Caki2 (cell line): ENCODE measurements around the gene HOXD10. TPM values are rescaled to one million over a fixed set of nuclear protein-coding genes. Genes with fewer than 3 reads are reported as not detected.

ENCODE experiments used
- DNase-seq: peaks from one replicate; pipeline ENCODE4 v3.0.0-alpha.2; 2015; ENCODE audit warnings: low read depth
- in situ Hi-C: cut with HindIII; loops from 2 replicates; pipeline ENCODE4 v1.10.0; 2016; ENCODE audit warnings: low sequenced_read_pairs, low pct_unique_long_range_greater_than_20kb, mixed read lengths
- total RNA-seq: library from RNA; depleted of rRNA; stranded (reverse); fragments of >200 nt; shearing (Covaris generic); gene quantifications from 2 replicates; pipeline ENCODE4 v1.2.3, GENCODE V29; 2014; ENCODE audit warnings: low replicate concordance

The HOXD10 gene
- total RNA-seq, 1 experiment from 2014 or later, result 4.3 TPM

DNA sequence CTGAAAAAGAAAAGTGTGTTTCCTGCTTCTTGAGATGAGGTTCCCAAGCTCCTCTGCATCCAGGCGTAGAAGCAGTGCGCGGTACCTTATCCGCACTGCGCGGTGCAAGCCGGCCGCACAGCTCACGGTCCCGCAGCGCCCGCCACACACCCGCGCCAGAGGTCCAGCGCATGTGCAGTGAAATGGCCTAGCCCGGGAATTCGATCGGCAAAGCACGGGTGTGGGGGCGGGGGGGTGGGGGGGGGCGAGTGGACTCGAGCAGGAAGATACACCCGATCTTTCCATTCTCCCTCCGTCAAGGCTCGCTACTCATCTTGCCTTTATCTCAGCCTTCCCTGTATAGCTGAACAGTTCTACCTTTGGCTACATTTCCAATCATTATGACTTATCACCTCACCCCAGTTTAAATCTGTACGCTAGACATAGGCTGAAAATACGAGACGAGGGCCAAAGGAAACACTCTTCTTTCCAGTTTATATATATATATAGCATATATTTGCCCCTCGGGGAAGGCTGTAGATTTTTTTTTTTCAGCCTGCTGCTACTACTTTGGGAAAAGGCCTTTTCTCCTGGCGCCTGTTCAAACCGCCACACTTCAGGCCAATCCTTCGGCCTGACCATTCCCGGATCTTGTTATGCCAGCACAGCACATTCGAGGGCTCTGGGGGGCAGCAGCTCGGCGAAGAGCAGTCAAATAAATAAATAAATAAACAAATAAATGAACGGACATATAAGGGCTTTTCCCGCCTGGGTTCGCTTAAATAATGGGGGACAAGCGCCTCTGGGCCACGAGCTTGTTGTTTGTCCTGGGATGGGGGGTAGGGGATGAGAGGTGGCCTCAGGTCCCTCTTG lies 23.3 kb downstream of the HOXD10 start:
- no peak for DNase-seq
- in situ Hi-C loops, result no loop called here

DNA sequence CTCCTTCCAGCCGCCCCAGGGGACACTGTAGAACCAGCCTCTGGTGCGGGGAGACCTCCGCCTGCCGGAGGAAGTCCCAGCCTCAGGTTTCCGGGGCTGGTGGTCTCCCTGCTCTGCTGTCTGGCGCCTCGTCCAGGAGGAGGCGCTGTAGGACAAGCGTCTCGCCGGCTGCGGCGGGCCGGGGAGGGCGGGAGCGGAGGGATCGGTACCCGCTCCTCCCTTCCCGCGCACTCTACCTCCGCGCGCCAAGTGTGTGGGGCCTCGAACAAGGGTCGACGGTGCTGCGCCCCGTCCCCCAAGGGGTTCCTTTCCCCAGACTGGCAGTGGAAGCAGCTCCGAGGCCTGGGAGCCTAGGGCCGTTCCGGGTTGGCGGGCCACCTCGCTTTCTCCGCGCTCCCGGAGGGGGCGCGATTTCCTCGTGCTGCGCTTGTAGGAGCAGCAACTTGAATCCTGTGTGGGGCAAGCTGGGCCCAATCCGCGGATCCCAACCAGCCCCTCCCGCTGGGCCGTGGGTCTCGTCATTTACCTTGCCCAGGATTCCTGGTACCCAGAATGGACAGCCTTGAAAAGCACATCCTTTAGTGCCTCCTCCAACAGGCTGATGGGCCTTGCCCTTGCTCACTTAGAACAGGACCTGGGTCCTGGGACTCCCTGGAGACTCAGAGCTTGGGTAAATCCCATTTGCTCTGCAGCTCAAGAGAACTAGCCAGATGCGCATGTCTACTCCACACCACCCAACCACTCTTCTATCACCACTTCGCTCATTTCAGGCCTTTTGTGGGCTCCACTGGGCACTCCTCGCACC lies 24.1 kb downstream of the HOXD10 start:
- in situ Hi-C loops, result no loop called here
- DNase-seq, result peak; percentile 86

DNA sequence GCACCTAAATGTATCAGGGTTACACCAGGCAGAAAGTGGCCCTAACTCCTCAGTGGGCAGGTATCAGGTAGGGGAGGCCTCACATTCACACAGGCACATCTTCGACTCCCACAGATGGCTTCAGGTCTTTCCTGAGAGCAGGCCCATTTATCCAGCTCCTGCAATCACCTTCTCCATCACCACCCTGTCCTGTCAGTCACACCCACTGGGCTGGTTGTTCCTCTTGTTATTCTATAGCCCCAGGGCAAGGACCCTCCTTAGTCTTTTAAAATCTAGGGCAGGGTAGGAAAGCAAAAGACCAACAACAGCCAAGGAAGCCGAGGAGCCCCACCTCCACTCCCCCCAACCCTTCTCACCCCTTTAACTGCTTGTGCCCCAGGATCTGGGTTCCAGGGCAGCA lies 25.7 kb downstream of the HOXD10 start:
- in situ Hi-C loops, result no loop called here
- DNase-seq, result no peak

DNA sequence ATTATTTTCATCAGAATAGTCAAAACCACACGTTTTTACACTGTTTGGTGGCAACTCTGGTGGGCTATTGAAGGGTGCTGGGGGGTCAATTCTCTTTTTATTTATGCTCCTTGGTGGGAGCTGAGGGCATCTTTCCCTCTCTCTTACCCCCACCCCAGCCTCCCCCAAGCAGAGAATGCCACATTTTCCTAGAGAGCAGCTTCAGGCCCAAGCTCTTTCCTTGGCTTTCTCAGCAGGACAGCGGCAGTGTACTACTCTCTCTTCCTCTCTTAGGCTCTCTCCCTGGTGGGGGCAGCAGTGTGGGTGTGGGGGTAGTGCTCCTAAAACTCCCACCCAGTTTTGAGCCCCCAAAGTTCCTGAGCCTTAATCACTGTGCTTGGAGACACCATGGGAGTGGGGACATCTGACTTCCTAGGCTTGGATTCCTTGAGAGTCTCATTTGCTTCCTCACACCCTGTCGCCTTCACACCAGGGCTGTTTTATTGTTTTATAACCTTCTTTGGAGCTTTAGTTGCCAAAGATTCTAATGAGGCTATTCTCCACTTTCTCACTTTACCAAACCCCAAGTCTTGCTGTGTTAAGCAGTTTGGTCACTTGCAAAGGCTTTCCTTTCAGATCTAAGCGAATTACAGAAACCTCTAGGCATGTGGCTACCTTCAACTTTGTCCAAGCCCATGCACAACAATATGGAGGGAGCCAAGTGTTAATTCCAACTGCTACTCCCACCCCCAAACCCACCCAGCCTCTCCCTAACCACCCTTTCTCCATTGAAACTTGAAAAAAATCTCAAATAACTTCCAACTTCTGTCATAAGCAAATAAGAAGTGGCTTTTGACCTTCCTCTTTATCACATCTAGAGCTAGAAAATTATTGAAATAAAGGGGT lies 28.7 kb downstream of the HOXD10 start:
- DNase-seq, result no peak
- in situ Hi-C loops, result no loop called here

DNA sequence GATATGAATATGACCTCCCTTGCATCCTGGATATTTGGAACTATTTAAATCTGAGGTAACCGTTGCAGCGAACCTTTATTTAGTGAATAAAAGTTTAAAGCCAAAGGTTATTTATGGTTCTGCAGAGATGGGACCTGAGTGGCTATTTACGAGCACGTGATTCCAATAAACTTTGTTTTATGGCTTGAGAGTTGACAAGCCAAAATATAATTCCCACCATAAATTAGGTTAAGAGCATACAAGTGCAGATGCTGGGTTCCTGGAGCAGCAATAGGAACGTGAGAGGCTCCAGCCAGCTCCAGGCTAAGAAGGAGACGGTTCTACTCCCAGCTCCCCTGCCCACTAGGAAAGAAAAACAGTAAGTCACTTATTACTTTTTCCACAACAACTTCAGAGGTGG lies 29.5 kb downstream of the HOXD10 start:
- in situ Hi-C loops, result no loop called here
- DNase-seq, result no peak

DNA sequence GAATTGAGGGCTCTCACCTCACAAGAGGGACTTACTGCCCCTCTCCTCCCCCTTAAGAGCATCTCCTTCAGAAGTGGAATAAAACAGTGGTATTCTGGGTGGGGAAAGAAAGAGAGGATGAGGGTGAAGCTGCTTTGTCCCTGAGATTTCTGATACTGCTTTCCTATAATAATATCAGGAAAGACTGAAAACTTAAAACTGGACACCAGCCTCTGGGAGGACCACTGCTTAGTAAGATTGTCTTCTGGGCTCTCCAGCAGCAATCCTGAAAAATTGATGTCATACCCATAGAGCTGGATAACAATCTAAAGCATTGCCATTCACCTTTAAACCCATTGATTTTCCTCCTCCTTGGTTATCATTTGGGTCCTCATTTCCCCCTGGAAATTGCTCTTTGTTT lies 30.1 kb downstream of the HOXD10 start:
- no peak for DNase-seq
- in situ Hi-C loops, result no loop called here

DNA sequence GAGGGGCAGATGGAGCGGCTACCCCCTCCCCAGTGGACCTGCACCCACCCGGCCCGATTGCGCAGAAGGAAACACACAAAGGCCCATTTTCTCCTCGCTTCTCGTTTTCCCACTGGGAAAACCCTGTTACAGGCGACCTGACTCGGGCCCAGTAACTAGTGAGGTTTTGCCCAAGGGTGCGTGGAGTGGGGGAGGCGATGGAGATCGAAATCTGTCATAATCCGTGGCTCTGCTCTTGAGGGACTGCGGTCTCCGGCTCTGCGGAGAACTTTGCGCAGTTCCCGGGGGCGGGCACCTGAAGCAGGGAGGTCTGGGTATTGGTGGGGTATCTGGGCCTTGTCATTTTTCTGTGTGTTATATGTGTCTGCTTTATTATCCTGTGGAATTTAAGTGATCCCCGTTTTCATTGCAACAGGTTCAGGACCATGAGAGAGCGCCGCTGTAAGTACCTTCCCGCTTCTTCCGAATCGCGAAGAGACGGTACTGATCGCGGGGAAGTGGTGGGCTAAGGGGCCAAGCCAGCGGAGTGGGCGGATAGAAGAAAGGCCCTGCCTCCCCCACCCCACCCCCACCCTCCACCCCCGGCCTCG lies 30.7 kb downstream of the HOXD10 start:
- DNase-seq, result no peak
- in situ Hi-C loops, result no loop called here

DNA sequence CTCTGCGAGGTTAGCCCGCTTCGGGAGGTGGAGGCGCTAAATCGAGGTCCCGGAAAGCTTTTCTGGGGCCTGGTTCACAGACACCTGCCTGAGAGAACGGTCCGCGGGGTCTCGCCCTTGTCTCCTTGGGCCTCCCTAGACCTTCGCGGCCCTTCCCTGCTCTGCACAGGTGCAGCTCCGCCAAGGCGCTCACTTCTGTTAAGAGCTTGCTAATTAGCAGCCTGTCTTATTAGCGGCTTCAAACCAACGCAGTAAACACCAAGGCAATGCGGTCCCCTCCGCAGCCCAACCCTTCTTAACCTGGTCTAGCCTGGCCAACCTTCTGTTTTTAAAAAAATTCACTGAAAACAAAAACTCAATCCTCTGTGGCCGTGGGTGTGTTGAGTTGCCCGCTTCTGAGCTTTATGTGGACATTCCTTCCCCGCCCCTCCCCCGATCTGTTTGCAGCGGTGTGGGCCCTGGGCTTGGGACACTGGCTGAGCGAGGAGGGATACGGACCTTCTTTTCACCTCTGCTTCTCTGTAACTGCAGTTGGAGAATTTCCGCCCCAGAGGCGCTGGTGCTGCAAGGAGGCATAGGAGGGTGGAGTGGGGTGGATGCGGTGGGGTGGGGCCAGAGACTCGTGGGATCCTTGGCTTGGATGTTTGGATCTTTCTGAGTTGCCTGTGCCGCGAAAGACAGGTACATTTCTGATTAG lies 31.4 kb downstream of the HOXD10 start:
- DNase-seq, result no peak
- in situ Hi-C loops, result no loop called here

DNA sequence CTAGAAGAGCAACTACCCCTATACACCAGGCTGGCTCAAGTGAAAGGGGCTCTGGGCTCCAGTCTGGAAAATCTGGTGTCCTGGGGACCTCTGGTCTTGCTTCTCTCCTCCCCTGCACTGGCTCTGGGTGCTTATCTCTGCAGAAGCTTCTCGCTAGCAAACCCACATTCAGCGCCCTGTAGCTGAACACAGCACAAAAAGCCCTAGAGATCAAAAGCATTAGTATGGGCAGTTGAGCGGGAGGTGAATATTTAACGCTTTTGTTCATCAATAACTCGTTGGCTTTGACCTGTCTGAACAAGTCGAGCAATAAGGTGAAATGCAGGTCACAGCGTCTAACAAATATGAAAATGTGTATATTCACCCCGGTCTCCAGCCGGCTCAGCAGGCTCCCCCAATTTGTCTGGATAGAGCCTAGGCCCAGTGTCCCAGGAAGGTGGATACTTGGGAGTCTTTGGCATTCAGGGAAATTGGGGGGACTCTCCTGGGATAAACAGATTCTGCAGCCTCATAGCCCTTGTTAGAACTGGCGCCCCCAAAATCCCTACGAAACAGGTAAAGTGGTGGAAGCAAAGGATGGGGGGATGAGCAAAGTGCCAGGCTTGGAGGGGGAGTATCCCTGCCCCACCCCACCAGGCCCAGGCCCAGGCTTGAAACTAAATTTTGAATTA lies 32.3 kb downstream of the HOXD10 start:
- in situ Hi-C loops, result no loop called here
- no peak for DNase-seq

DNA sequence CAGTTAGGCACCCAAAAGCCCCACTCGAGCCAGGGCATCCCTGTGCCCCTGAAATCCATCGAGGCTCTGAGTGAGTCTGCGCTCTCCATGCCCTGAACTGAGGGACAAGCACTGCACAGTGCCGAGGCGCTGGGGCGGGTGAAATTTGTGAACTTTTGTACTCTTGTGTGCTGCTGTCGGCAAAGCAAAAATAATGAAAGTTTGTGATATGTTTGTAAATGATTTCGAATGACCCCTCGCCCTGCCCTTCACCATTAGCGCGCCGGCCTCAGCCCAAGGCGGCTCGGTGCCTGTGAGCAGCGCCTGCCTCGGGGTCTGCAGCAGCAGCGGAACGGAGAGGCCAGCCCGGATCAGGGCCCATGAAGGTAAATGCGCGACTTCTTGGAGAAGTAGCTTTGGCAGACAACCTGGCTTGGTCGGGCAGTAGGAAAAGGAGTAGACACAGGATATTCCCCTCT lies 32.9 kb downstream of the HOXD10 start:
- in situ Hi-C loops, result no loop called here
- no peak for DNase-seq

DNA sequence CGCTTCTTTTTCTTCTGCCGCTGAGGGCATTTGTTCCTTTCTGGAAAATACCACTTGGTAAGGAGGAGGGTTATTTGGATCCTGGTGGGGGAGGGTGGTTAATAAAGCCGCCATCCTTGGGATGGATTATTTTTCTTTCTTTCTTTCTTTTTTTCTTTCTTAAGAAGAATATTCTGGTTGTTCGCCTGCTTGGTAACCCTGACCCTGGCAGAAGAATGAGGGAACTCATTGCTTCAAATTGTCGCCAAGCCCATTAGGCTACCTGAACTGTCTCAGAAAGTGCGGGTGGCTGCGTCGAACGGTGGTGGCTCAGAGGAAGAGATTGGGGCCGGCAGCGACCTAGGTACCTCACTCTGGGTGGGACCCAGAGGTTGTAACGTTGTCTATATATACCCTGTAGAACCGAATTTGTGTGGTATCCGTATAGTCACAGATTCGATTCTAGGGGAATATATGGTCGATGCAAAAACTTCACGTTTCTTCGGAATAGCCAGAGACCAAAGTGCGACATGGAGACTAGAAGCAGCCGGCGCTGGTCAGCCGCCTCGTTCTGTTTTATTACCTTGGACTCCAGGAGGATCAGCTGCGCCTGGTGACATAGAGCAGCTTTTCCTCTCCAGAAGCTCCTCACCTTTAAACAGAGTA lies 33.5 kb downstream of the HOXD10 start:
- DNase-seq, result no peak
- in situ Hi-C loops, result no loop called here

DNA sequence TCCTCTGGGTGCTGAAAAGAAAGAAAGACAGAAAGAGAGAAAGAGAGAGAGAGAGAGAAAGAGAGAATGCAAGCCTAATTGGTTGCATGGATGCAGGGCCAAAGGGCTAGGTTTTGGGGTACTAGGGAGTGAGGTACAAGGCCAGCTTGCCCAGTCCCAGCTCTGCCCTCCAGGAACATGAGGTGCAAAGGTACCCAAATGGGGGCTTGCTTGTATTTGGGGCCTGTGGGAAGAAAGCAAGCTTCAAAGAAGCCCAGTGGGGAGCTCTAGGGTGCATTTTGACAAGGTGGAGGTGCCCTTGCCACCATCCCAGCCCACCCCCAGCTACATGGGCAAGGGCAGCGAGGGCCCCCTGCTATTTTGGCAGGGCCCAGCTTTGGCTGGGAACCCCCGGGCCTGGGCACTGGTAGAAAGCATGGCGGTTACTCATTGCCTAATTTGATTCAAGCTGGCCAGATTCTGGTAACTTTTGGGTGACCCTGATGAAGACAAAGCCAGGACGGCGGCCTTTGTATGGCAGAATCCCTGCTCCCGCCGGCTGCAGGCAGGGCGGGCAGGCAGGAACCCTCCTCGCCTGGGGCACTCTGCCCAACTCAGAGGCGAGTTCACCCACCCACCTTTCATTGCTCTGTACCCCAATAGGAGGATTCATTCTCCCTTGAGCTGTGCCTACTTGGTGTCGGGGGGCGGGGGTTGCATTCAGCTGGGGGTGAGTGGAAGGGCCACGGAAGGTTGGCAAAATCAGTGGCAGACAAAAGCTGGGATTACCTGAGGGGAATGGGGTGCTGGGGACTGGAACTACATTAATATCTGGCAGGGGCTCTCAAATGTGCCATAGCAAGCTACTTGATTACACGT lies 34.2 kb downstream of the HOXD10 start:
- no peak for DNase-seq

DNA sequence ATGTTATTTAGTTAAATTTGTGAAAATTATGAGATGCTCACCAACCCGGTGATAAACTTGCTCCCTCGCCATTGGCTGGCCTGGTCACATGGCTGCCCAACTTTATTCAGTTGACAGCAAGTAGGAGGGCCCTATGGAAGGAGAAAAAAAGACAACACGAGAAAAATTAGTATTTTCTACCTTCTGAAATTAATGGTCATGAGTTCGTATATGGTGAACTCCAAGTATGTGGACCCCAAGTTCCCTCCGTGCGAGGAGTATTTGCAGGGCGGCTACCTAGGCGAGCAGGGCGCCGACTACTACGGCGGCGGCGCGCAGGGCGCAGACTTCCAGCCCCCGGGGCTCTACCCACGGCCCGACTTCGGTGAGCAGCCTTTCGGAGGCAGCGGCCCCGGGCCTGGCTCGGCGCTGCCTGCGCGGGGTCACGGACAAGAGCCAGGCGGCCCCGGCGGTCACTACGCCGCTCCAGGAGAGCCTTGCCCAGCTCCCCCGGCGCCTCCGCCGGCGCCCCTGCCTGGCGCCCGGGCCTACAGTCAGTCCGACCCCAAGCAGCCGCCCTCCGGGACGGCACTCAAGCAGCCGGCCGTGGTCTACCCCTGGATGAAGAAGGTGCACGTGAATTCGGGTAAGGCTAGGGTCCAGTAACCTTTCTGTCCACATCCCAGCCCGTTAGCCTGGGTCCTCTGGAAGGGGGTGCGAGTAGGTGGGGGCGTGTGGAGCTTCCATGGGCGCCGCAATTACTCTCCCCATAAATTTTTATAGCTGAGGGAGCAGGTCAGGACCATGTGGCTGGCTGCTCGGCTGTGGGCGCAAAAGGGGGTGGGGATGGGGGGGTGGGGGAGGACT lies 35.1 kb downstream of the HOXD10 start, which contains the start of gene HOXD4:
Gene HOXD4 (plus strand): TSS at position 109 of the 846 bp plus-strand sequence. CDS start 84 bp downstream, at position 193.
- in situ Hi-C loops, result no loop called here
- DNase-seq, result no peak

More for the DNA sequence above, 34.2 kb downstream of the HOXD10 start:
- in situ Hi-C loops, result no loop called here

DNA sequence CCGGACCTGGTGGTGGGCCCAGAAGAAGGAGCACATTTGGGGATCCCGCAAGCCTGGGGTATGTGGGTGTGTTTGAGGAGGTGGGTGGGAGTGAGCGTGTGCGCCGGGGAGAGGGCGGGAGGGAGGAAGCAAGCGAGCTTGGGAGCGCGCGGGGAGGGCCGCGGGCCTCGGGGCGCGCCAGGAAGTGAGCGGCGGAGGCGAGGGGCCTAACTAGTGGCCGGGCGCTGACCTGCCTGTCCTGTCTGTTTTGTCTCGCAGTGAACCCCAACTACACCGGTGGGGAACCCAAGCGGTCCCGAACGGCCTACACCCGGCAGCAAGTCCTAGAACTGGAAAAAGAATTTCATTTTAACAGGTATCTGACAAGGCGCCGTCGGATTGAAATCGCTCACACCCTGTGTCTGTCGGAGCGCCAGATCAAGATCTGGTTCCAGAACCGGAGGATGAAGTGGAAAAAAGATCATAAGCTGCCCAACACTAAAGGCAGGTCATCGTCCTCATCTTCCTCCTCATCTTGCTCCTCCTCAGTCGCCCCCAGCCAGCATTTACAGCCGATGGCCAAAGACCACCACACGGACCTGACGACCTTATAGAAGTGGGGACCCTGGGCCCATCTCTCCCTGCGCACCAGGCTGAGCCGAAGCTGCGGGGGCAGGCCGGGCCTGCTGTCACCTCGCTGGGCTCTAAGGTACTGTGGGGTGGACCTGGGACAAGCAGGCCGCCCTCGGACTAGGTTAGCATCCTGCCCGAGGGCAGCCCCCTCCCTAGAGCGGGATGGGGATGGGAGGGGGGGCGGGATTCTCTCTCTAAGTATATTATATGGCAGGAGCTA lies 36.0 kb downstream of the HOXD10 start:
- DNase-seq, result no peak
- in situ Hi-C loops, result no loop called here
